Measurements from ENCODE around the gene PVALB.

PVALB gene

DNA sequence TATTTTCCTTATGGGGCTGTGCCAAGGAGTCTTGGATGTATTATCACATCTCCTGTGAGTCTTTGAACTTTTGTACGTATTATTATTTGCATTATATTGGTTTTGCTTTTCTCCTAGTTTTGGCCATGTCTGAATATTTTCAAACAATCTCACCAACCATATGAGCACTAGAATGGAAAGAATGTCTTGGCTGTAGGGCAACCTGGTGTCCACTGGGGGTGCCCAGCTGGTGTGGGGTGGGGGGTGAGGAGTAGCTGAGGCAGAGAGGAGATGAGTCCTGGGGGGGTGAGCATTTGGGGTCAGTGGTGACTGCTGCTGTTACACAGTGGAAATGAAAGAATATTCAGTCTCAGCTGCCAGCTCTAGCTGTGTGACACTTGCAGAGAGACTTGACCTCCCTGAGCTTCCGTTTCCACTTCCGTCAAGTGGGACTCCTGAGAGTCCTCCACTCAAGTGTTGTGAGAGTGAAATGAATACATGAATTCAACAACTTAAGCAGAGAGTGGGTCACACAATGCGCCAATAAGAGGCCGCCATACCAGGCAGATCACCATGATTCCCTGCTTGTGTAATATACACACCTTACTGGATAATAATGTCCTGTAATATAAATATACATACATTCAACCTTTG, 12.7 kb upstream of the PVALB start:
- no peaks in the 10 kb centered on the region for H3K36me3 ChIP-seq (ENCODE audit: low read length)
- no peaks in the 10 kb centered on the region for H4K20me1 ChIP-seq (ENCODE audit: low read depth, low read length)
- TF ChIP-seq EZH2phosphoT487 (conservative IDR thresholded peaks at IDR 0.05; ENCODE audit: low read length) (no peak), CTCF (IDR thresholded peaks at IDR 0.05; ENCODE audit: insufficient read depth, low read length, poor library complexity, severe bottlenecking) (no peak)

DNA sequence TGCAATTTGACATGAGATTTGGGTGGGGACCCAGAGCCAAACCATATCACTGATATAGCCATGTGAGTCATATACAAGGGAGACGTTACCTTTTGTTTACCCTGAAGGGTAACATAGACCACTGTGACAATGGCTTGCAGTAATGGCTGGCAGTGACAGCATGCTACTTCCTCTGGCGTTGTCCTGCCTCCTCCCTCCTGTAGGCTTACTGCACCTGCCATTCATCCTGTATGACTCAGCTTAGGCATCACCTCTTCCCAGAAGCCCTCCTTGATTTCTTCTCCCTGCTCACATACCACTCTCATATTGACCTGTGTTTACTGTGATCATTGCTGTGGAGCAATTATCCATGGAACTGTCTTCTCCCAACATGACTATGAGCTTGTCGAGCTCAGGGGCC, 12.0 kb upstream of the PVALB start:
- Histone ChIP-seq H3K36me3 (ENCODE audit: low read length) (no peaks in the 10 kb centered on the region), H3K9me2 (replicated peaks; ENCODE audit: insufficient read depth, low read length) (no peaks in the 10 kb centered on the region), H3K4me3 (ENCODE audit: insufficient read depth, low read length, poor library complexity, severe bottlenecking) (no peak overlapping the region), H3K9me3 (ENCODE audit: insufficient read depth, low read length) (no peaks in the 10 kb centered on the region), H3K9ac (ENCODE audit: low read length) (no peak overlapping the region), H3K27ac (ENCODE audit: low read depth, low read length) (no peak overlapping the region), H3F3A (ENCODE audit: insufficient read depth) (no peaks in the 10 kb centered on the region), H3K79me2 (ENCODE audit: insufficient read depth, low read length) (no peaks in the 10 kb centered on the region), H3K4me2 (ENCODE audit: low read depth, low read length, poor library complexity, severe bottlenecking) (no peak overlapping the region), H4K20me1 (ENCODE audit: low read depth, low read length) (no peaks in the 10 kb centered on the region), H2AFZ (ENCODE audit: low read depth, low read length, severe bottlenecking) (no peak overlapping the region), H3K27me3 (ENCODE audit: low read length) (no peaks in the 10 kb centered on the region)
- TF ChIP-seq EZH2phosphoT487 (conservative IDR thresholded peaks at IDR 0.05; ENCODE audit: low read length) = no peak

More for the DNA sequence above, 12.7 kb upstream of the PVALB start:
- H3K27me3 ChIP-seq (ENCODE audit: low read length) = no peaks in the 10 kb centered on the region
- H3F3A ChIP-seq (ENCODE audit: insufficient read depth) = no peaks in the 10 kb centered on the region
- H3K4me2 ChIP-seq (ENCODE audit: low read depth, low read length, poor library complexity, severe bottlenecking) = no peak overlapping the region
- H3K9me2 ChIP-seq (replicated peaks; ENCODE audit: insufficient read depth, low read length) = no peaks in the 10 kb centered on the region
- H3K9ac ChIP-seq (ENCODE audit: low read length) = no peak overlapping the region
- H3K9me3 ChIP-seq (ENCODE audit: insufficient read depth, low read length) = no peaks in the 10 kb centered on the region
- no peaks in the 10 kb centered on the region for H3K79me2 ChIP-seq (ENCODE audit: insufficient read depth, low read length)
- H3K4me3 ChIP-seq (ENCODE audit: insufficient read depth, low read length, poor library complexity, severe bottlenecking) = no peak overlapping the region
- H2AFZ ChIP-seq (ENCODE audit: low read depth, low read length, severe bottlenecking) = no peak overlapping the region
- no peak overlapping the region for H3K27ac ChIP-seq (ENCODE audit: low read depth, low read length)

GRCh38 chr22:36826262-36826661, 9.4 kb upstream of the PVALB start:
- H3K27ac ChIP-seq (ENCODE audit: low read depth, low read length) = no peak overlapping the region
- no peaks in the 10 kb centered on the region for H3K36me3 ChIP-seq (ENCODE audit: low read length)
- no peak overlapping the region for H2AFZ ChIP-seq (ENCODE audit: low read depth, low read length, severe bottlenecking)
- H3F3A ChIP-seq (ENCODE audit: insufficient read depth) = no peaks in the 10 kb centered on the region
- H3K27me3 ChIP-seq (ENCODE audit: low read length) = no peaks in the 10 kb centered on the region
- H4K20me1 ChIP-seq (ENCODE audit: low read depth, low read length) = no peaks in the 10 kb centered on the region
- H3K9me2 ChIP-seq (replicated peaks; ENCODE audit: insufficient read depth, low read length) = no peaks in the 10 kb centered on the region
- no peak for TF ChIP-seq CTCF (IDR thresholded peaks at IDR 0.05; ENCODE audit: insufficient read depth, low read length, poor library complexity, severe bottlenecking)
- no peaks in the 10 kb centered on the region for H3K79me2 ChIP-seq (ENCODE audit: insufficient read depth, low read length)
- H3K4me2 ChIP-seq (ENCODE audit: low read depth, low read length, poor library complexity, severe bottlenecking) = no peak overlapping the region
- no peak overlapping the region for H3K9ac ChIP-seq (ENCODE audit: low read length)
- no peak overlapping the region for H3K4me3 ChIP-seq (ENCODE audit: insufficient read depth, low read length, poor library complexity, severe bottlenecking)
- no peaks in the 10 kb centered on the region for H3K9me3 ChIP-seq (ENCODE audit: insufficient read depth, low read length)

DNA sequence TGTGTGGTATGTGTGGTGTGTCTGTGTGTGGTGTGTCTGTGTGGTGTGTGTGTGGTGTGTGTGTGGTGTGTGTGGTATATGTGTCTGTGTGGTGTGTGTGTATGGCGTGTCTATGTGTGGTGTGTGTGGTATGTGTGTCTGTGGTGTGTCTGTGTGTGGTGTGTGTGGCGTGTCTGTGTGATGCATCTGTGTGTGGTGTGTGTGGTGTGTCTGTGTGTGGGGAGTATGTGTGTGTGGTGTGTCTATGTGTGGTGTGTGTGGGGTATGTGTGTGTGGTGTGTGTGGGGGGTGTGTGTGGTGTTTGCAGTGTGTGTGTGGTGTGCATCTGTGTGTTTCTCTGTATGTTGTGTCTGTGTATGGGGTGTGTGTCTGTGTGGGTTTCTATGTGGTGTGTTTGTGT, 7.8 kb upstream of the PVALB start:
- H3K27me3 ChIP-seq (ENCODE audit: low read length) = no peaks in the 10 kb centered on the region
- H2AFZ ChIP-seq (ENCODE audit: low read depth, low read length, severe bottlenecking) = no peak overlapping the region
- H3K36me3 ChIP-seq (ENCODE audit: low read length) = no peaks in the 10 kb centered on the region
- H3K4me2 ChIP-seq (ENCODE audit: low read depth, low read length, poor library complexity, severe bottlenecking) = no peak overlapping the region
- no peaks in the 10 kb centered on the region for H4K20me1 ChIP-seq (ENCODE audit: low read depth, low read length)
- TF ChIP-seq CTCF (IDR thresholded peaks at IDR 0.05; ENCODE audit: insufficient read depth, low read length, poor library complexity, severe bottlenecking) (no peak), EZH2phosphoT487 (conservative IDR thresholded peaks at IDR 0.05; ENCODE audit: low read length) (no peak)
- no peaks in the 10 kb centered on the region for H3K9me2 ChIP-seq (replicated peaks; ENCODE audit: insufficient read depth, low read length)
- no peak overlapping the region for H3K4me3 ChIP-seq (ENCODE audit: insufficient read depth, low read length, poor library complexity, severe bottlenecking)
- no peak overlapping the region for H3K9ac ChIP-seq (ENCODE audit: low read length)
- H3K27ac ChIP-seq (ENCODE audit: low read depth, low read length) = no peak overlapping the region
- no peaks in the 10 kb centered on the region for H3F3A ChIP-seq (ENCODE audit: insufficient read depth)
- H3K79me2 ChIP-seq (ENCODE audit: insufficient read depth, low read length) = no peaks in the 10 kb centered on the region
- H3K9me3 ChIP-seq (ENCODE audit: insufficient read depth, low read length) = no peaks in the 10 kb centered on the region
